HG02798 (cell line): ENCODE measurements around the gene LRRC17.

Source experiments
- ATAC-seq: cut with Tn5 transposase; IDR thresholded peaks from one replicate; pipeline ENCODE4 v1.9.1; 2021; ENCODE audit warnings: mild to moderate bottlenecking; ENCODE audit not compliant: unreplicated experiment, poor library complexity

LRRC17 gene

GRCh38 chr7:102912742-102913141 is at the start of gene LRRC17:
Gene LRRC17, plus strand, starts transcription at chr7:102913000. Its CDS starts 20,914 bp downstream, at chr7:102933914.
- no peak for ATAC-seq

GRCh38 chr7:102864958-102865357 is 47.8 kb upstream of the LRRC17 start:
- no peak for ATAC-seq

GRCh38 chr7:102866535-102867215 is 46.1 kb upstream of the LRRC17 start:
- no peak for ATAC-seq

- ATAC-seq, result no peak
Measured at GRCh38 chr7:102869195-102869594, 43.6 kb upstream of the LRRC17 start.

- ATAC-seq, result no peak
Measured at GRCh38 chr7:102872460-102872859, 40.3 kb upstream of the LRRC17 start.

- peak; percentile 26 for ATAC-seq
Measured at GRCh38 chr7:102873470-102874165, 39.2 kb upstream of the LRRC17 start.

- ATAC-seq, result peak; percentile 97
Measured at GRCh38 chr7:102874166-102874829, 38.5 kb upstream of the LRRC17 start.

- no peak for ATAC-seq
Measured at GRCh38 chr7:102874966-102875365, 37.8 kb upstream of the LRRC17 start.

- ATAC-seq, result no peak
Measured at GRCh38 chr7:102875700-102876295, 37.0 kb upstream of the LRRC17 start.

GRCh38 chr7:102883098-102883860 is 29.5 kb upstream of the LRRC17 start:
- no peak for ATAC-seq

GRCh38 chr7:102888561-102889233 is 24.1 kb upstream of the LRRC17 start:
- ATAC-seq, result no peak

GRCh38 chr7:102889851-102890250 is 22.9 kb upstream of the LRRC17 start:
- no peak for ATAC-seq

GRCh38 chr7:102890292-102890970 is 22.4 kb upstream of the LRRC17 start:
- no peak for ATAC-seq

- ATAC-seq, result no peak
Measured at GRCh38 chr7:102890971-102891692, 21.7 kb upstream of the LRRC17 start.

GRCh38 chr7:102891693-102892261 is 21.0 kb upstream of the LRRC17 start:
- no peak for ATAC-seq

GRCh38 chr7:102892631-102893278 is 20.0 kb upstream of the LRRC17 start:
- no peak for ATAC-seq

GRCh38 chr7:102895602-102896001 is 17.2 kb upstream of the LRRC17 start:
- ATAC-seq, result no peak

- no peak for ATAC-seq
Measured at GRCh38 chr7:102896585-102896984, 16.2 kb upstream of the LRRC17 start.
